GM12873 (cell line): ENCODE measurements around the gene CSRP2.

ENCODE experiments used
- TF ChIP-seq, protein P1 (sequence below): IDR thresholded peaks from 2 replicates; pipeline ENCODE4 v1.5.1; 2012; ENCODE audit warnings: low read depth, mild to moderate bottlenecking, moderate library complexity, low read length, control low read depth; ENCODE audit not compliant: insufficient read depth; ENCODE audit errors: missing control alignments

The CSRP2 gene

DNA sequence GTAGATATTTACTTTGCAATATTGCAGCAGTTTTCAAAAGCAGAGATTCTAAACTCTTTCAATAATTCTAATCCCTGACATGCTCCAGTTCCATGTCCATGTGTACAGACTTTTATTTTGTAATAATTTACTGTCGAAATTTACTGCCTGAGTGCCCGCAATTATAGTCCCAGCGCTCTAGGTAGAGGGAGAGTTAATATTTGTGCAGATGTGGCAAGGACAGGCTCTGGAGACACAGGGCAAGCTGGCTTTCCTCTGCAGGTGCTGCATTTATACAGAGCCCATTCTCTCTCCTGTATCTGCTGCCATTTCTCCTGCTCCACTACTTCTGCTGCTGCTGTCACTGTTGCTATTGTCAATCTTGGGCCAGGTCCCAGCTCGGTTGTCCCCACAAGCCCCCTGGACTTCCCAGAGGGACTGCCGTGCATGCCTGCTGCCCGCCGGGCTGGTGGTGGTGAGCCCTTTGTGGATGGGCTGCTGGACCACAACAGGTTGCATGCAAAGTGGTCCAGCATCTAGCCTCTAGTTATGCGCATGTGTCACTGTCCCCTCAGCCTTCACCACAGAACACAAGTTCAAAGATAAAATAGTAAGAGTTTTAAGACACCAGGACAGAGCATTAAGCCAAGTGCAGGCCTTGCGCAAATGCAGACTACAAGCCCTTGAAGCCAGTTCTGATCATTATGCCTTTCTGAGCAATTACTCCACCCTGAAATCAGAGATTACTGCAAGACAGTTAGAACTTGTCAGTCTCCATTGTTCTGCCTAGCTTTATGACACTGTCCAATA, 40.8 kb upstream of the CSRP2 start:
- TF ChIP-seq, protein P1, sequence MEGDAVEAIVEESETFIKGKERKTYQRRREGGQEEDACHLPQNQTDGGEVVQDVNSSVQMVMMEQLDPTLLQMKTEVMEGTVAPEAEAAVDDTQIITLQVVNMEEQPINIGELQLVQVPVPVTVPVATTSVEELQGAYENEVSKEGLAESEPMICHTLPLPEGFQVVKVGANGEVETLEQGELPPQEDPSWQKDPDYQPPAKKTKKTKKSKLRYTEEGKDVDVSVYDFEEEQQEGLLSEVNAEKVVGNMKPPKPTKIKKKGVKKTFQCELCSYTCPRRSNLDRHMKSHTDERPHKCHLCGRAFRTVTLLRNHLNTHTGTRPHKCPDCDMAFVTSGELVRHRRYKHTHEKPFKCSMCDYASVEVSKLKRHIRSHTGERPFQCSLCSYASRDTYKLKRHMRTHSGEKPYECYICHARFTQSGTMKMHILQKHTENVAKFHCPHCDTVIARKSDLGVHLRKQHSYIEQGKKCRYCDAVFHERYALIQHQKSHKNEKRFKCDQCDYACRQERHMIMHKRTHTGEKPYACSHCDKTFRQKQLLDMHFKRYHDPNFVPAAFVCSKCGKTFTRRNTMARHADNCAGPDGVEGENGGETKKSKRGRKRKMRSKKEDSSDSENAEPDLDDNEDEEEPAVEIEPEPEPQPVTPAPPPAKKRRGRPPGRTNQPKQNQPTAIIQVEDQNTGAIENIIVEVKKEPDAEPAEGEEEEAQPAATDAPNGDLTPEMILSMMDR, result no peak

DNA sequence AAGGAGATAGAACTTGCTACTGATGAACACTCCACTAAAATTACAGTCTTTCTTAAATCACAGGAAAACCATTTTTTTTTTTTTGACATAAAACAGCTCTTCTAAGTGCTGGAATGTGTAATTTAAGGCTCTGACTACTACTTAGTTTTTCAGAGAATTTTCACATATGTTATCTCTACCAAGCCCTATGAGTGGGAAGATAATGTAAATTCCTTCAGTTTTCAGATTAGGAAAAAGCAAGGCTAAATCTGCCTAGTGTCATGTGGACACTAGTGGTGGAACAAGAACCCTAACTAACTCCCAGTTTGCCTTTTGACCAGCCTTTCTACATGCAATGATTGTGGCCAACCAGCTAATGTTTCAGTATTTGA, 37.3 kb upstream of the CSRP2 start:
- TF ChIP-seq, protein P1, result no peak

DNA sequence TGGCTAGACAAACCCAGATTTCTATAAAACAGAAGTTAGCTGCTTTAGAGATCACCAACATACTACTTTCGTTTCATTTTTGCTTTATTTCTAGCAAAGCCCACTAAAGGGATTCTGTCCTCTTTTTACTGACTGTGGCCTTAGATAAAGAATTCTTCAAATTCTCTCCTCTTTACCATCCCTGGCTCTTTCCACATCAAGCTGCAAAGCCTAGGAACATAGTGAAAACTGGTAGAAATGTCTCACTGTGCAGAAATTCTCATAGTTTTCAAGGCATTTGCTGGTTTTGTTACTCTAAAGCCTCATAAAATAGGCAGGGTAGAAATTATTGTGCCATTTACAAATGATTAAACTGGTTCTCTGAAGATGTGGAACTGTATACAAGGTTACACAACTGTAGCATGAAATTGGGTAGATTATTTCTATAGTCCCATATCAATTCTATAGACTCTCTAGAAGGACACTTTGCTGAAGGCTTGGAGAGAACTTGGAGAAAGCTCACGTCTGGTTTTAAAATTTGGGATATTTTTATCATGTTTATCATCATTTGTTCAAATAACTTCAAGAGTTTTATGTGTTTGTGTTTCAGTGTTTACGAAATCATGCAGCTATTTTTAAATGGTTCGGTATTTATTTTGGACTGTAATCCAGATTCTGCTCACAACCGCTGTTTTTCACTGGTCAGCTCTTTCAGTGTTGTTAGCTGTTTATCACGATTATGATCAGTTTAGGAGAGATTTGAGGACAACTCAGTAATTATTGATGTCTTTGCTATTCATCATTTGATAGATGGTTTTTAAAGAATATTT, 36.7 kb upstream of the CSRP2 start:
- TF ChIP-seq, protein P1, result no peak

DNA sequence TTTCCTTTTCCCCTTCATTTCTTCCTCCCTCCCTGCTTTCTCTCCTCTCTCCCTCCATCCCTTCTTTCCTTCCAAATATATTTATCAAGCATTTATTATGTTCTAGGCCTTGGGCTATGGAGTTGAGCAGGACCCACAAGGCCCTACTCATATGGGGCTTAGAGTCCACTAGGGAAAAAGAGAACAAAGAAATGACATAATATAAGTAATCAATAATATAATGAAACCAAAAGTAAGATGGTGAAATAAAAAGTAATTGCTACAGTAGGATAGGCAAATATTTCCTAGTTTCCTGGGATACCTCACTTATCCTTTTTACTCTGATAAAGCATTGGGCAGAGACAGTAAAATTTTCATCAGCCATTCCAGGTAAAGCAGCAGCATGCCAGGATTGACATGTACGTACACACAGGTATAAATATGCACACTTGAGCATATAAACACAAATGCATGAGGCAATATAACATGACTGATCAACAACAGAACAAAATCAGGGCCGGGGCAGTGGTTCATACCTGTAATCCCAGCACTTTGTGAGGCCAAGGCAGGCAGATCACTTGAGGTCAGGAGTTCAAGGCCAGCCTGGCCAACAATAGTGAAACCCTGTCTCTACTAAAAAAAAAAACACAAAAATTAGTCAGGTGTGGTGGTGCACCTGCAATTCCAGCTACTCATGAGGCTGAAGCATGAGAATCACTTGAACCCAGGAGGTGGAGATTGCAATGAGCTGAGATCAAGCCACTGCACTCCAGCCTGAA, 35.5 kb upstream of the CSRP2 start:
- TF ChIP-seq, protein P1, result no peak

DNA sequence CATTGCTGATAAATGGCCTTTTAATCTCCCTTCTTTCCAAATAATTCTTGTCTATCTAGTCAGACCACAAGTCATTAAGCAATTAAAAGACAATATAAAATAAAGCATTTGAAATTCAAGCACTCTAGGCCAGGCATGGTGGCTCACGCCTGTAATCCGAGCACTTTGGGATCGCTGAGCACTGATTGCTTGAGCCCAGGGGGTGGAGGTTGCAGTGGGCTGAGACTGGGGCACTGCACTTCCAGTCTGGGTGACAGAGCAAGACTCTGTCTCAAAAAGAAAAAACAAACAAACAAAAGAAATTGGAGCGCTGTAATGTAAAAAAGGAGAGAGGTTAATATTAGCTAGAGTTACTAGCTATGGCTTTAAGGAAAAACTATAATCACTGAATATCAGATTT, 30.5 kb upstream of the CSRP2 start:
- TF ChIP-seq, protein P1, result no peak

DNA sequence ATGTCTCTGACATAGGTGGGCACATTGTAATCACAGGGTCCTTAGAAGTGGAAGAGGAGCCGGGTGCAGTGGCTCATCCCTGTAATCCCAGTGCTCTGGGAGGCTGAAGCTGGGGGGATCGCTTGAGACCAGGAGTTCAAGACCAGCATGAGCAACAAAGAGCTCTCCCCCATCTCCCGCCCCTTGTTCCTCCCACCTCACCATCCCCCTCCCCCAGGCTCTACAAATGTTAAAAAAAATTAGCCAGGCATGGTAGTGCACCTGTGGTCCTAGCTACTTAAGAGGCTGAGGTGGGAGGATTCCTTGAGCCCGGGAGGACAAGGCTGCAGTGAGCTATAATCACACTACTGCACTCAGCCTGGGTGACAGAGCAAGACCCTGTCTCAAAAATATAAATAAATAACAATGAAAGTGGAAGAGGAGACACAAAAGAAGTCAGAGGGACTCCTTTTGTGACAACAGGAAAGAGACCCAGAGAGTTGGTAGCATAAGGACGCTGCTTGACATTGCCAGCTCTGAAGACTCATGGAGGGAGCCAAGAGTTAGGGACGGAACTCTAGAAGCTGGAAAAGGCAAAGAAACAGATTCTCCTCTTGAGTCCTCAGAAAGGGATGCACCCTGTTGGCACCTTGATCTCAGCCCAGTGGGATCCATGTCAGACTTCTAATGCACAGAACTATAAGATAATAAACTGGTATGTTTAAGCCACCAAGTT, 29.6 kb upstream of the CSRP2 start:
- TF ChIP-seq, protein P1, result no peak
